Measurements from ENCODE around the gene TTBK1.

Gene TTBK1

GRCh38 chr6:43308101-43308989 lies 65.1 kb downstream of the TTBK1 start, which contains the start of gene CRIP3:
TSS of gene CRIP3 (minus strand) at chr6:43308826. CDS start at chr6:43308792, 34 bp downstream.
- H3K4me1 ChIP-seq (ENCODE audit: control insufficient read depth, insufficient read depth, low read length) = peaks cover 6% of the 10 kb centered on the region
- H3K9ac ChIP-seq (ENCODE audit: low read length) = no peak within 1 kb of the TSS
- no peaks in the 10 kb centered on the region for H3K36me3 ChIP-seq (ENCODE audit: control insufficient read depth, insufficient read depth, low read length)
- H3K4me3 ChIP-seq (ENCODE audit: low read length) = no peak within 1 kb of the TSS
- peaks cover 18% of the 10 kb centered on the region for H3K27me3 ChIP-seq (ENCODE audit: control insufficient read depth, insufficient read depth, low read length)
- H3K9me3 ChIP-seq (ENCODE audit: control insufficient read depth, low read length) = no peaks in the 10 kb centered on the region

GRCh38 chr6:43308990-43309477 lies 65.8 kb downstream of the TTBK1 start:
- no peaks in the 10 kb centered on the region for H3K9me3 ChIP-seq (ENCODE audit: control insufficient read depth, low read length)
- H3K9ac ChIP-seq (ENCODE audit: low read length) = no peak overlapping the region
- peaks cover 6% of the 10 kb centered on the region for H3K4me1 ChIP-seq (ENCODE audit: control insufficient read depth, insufficient read depth, low read length)
- H3K4me3 ChIP-seq (ENCODE audit: low read length) = no peak overlapping the region
- H3K27me3 ChIP-seq (ENCODE audit: control insufficient read depth, insufficient read depth, low read length) = peaks cover 18% of the 10 kb centered on the region
- no peaks in the 10 kb centered on the region for H3K36me3 ChIP-seq (ENCODE audit: control insufficient read depth, insufficient read depth, low read length)

GRCh38 chr6:43310134-43310533 lies 66.9 kb downstream of the TTBK1 start:
- H3K27me3 ChIP-seq (ENCODE audit: control insufficient read depth, insufficient read depth, low read length) = peaks cover 18% of the 10 kb centered on the region
- no peaks in the 10 kb centered on the region for H3K36me3 ChIP-seq (ENCODE audit: control insufficient read depth, insufficient read depth, low read length)
- no peak overlapping the region for H3K4me3 ChIP-seq (ENCODE audit: low read length)
- no peaks in the 10 kb centered on the region for H3K9me3 ChIP-seq (ENCODE audit: control insufficient read depth, low read length)
- peaks cover 6% of the 10 kb centered on the region for H3K4me1 ChIP-seq (ENCODE audit: control insufficient read depth, insufficient read depth, low read length)
- no peak overlapping the region for H3K9ac ChIP-seq (ENCODE audit: low read length)

GRCh38 chr6:43310624-43311023 lies 67.3 kb downstream of the TTBK1 start:
- peaks cover 6% of the 10 kb centered on the region for H3K4me1 ChIP-seq (ENCODE audit: control insufficient read depth, insufficient read depth, low read length)
- peaks cover 18% of the 10 kb centered on the region for H3K27me3 ChIP-seq (ENCODE audit: control insufficient read depth, insufficient read depth, low read length)
- no peaks in the 10 kb centered on the region for H3K36me3 ChIP-seq (ENCODE audit: control insufficient read depth, insufficient read depth, low read length)
- H3K9me3 ChIP-seq (ENCODE audit: control insufficient read depth, low read length) = no peaks in the 10 kb centered on the region
- H3K4me3 ChIP-seq (ENCODE audit: low read length) = no peak overlapping the region
- H3K9ac ChIP-seq (ENCODE audit: low read length) = no peak overlapping the region

GRCh38 chr6:43311666-43312065 lies 68.4 kb downstream of the TTBK1 start:
- peaks cover 15% of the 10 kb centered on the region for H3K27me3 ChIP-seq (ENCODE audit: control insufficient read depth, insufficient read depth, low read length)
- H3K4me1 ChIP-seq (ENCODE audit: control insufficient read depth, insufficient read depth, low read length) = peaks cover 6% of the 10 kb centered on the region
- H3K4me3 ChIP-seq (ENCODE audit: low read length) = no peak overlapping the region
- H3K9me3 ChIP-seq (ENCODE audit: control insufficient read depth, low read length) = no peaks in the 10 kb centered on the region
- H3K36me3 ChIP-seq (ENCODE audit: control insufficient read depth, insufficient read depth, low read length) = no peaks in the 10 kb centered on the region
- H3K9ac ChIP-seq (ENCODE audit: low read length) = no peak overlapping the region

GRCh38 chr6:43313813-43314212 lies 70.5 kb downstream of the TTBK1 start:
- Histone ChIP-seq H3K9me3 (ENCODE audit: control insufficient read depth, low read length) (no peaks in the 10 kb centered on the region), H3K27me3 (ENCODE audit: control insufficient read depth, insufficient read depth, low read length) (peaks cover 6% of the 10 kb centered on the region), H3K9ac (ENCODE audit: low read length) (no peak overlapping the region), H3K4me3 (ENCODE audit: low read length) (no peak overlapping the region), H3K4me1 (ENCODE audit: control insufficient read depth, insufficient read depth, low read length) (peaks cover 3% of the 10 kb centered on the region), H3K36me3 (ENCODE audit: control insufficient read depth, insufficient read depth, low read length) (no peaks in the 10 kb centered on the region)

- Histone ChIP-seq H3K9me3 (ENCODE audit: control insufficient read depth, low read length) (no peaks in the 10 kb centered on the region), H3K27me3 (ENCODE audit: control insufficient read depth, insufficient read depth, low read length) (no peaks in the 10 kb centered on the region), H3K4me1 (ENCODE audit: control insufficient read depth, insufficient read depth, low read length) (no peaks in the 10 kb centered on the region), H3K4me3 (ENCODE audit: low read length) (no peak overlapping the region), H3K9ac (ENCODE audit: low read length) (no peak overlapping the region), H3K36me3 (ENCODE audit: control insufficient read depth, insufficient read depth, low read length) (no peaks in the 10 kb centered on the region)
Observed at GRCh38 chr6:43318011-43318410, 74.7 kb downstream of the TTBK1 start.

- Histone ChIP-seq H3K27me3 (ENCODE audit: control insufficient read depth, insufficient read depth, low read length) (no peaks in the 10 kb centered on the region), H3K9me3 (ENCODE audit: control insufficient read depth, low read length) (no peaks in the 10 kb centered on the region), H3K36me3 (ENCODE audit: control insufficient read depth, insufficient read depth, low read length) (no peaks in the 10 kb centered on the region), H3K4me1 (ENCODE audit: control insufficient read depth, insufficient read depth, low read length) (no peaks in the 10 kb centered on the region), H3K4me3 (ENCODE audit: low read length) (no peak overlapping the region), H3K9ac (ENCODE audit: low read length) (no peak overlapping the region)
Observed at GRCh38 chr6:43325876-43326275, 82.6 kb downstream of the TTBK1 start.

GRCh38 chr6:43328528-43328927 lies 85.2 kb downstream of the TTBK1 start:
- Histone ChIP-seq H3K9me3 (ENCODE audit: control insufficient read depth, low read length) (no peaks in the 10 kb centered on the region), H3K36me3 (ENCODE audit: control insufficient read depth, insufficient read depth, low read length) (no peaks in the 10 kb centered on the region), H3K4me3 (ENCODE audit: low read length) (no peak overlapping the region), H3K9ac (ENCODE audit: low read length) (no peak overlapping the region), H3K4me1 (ENCODE audit: control insufficient read depth, insufficient read depth, low read length) (no peaks in the 10 kb centered on the region), H3K27me3 (ENCODE audit: control insufficient read depth, insufficient read depth, low read length) (no peaks in the 10 kb centered on the region)

- H3K9ac ChIP-seq (ENCODE audit: low read length) = no peak overlapping the region
- H3K27me3 ChIP-seq (ENCODE audit: control insufficient read depth, insufficient read depth, low read length) = no peaks in the 10 kb centered on the region
- H3K36me3 ChIP-seq (ENCODE audit: control insufficient read depth, insufficient read depth, low read length) = no peaks in the 10 kb centered on the region
- H3K4me1 ChIP-seq (ENCODE audit: control insufficient read depth, insufficient read depth, low read length) = peaks cover 21% of the 10 kb centered on the region
- no peaks in the 10 kb centered on the region for H3K9me3 ChIP-seq (ENCODE audit: control insufficient read depth, low read length)
- H3K4me3 ChIP-seq (ENCODE audit: low read length) = no peak overlapping the region
Observed at GRCh38 chr6:43331470-43331869, 88.2 kb downstream of the TTBK1 start.

GRCh38 chr6:43331891-43332290 lies 88.6 kb downstream of the TTBK1 start:
- Histone ChIP-seq H3K27me3 (ENCODE audit: control insufficient read depth, insufficient read depth, low read length) (no peaks in the 10 kb centered on the region), H3K4me1 (ENCODE audit: control insufficient read depth, insufficient read depth, low read length) (peaks cover 21% of the 10 kb centered on the region), H3K9ac (ENCODE audit: low read length) (no peak overlapping the region), H3K4me3 (ENCODE audit: low read length) (no peak overlapping the region), H3K9me3 (ENCODE audit: control insufficient read depth, low read length) (no peaks in the 10 kb centered on the region), H3K36me3 (ENCODE audit: control insufficient read depth, insufficient read depth, low read length) (no peaks in the 10 kb centered on the region)

- Histone ChIP-seq H3K4me3 (ENCODE audit: low read length) (no peak overlapping the region), H3K9ac (ENCODE audit: low read length) (no peak overlapping the region), H3K4me1 (ENCODE audit: control insufficient read depth, insufficient read depth, low read length) (peaks cover 21% of the 10 kb centered on the region), H3K9me3 (ENCODE audit: control insufficient read depth, low read length) (no peaks in the 10 kb centered on the region), H3K36me3 (ENCODE audit: control insufficient read depth, insufficient read depth, low read length) (no peaks in the 10 kb centered on the region), H3K27me3 (ENCODE audit: control insufficient read depth, insufficient read depth, low read length) (no peaks in the 10 kb centered on the region)
Observed at GRCh38 chr6:43334466-43335095, 91.3 kb downstream of the TTBK1 start.
